B cell (primary cell): ENCODE results near the gene CNPY2. TPM values are rescaled to one million over a fixed set of nuclear protein-coding genes. Genes with fewer than 3 reads are reported as not detected.

Experiments
- ATAC-seq: fragments of 200-7000 bp; cut with Tn5 transposase; one replicate; pipeline ENCODE4 v1.10.0; 2021; ENCODE audit warnings: low read depth, mild to moderate bottlenecking, moderate number of reproducible peaks, moderate library complexity
- CTCF ChIA-PET: fragments of 350-600 bp; sonication (Branson Sonifier 250); formaldehyde crosslinking; loops from one replicate; lab custom pipeline; 2021; ENCODE audit warnings: antibody characterized with exemption, inconsistent platforms; lab: Charles Lee
- POLR2A ChIA-PET: fragments of 350-600 bp; sonication (Branson Sonifier 250); formaldehyde crosslinking; loops from one replicate; lab custom pipeline; 2021; ENCODE audit warnings: antibody characterized with exemption; lab: Charles Lee
- DNase-seq: peaks from one replicate; pipeline ENCODE4 v3.0.0; 2013
- H2AFZ ChIP-seq: 2 replicates; pipeline ENCODE4 v1.6.1; 2012; ENCODE audit warnings: mild to moderate bottlenecking, low read depth, low read length; ENCODE audit not compliant: insufficient read depth, poor library complexity, severe bottlenecking
- H3K27ac ChIP-seq, 2 donors: 1 replicate in 1 of 2; 2 replicates in 1 of 2; pipeline ENCODE4 v1.5.1; 2012 to 2013; ENCODE audit warnings: low read length in 2 of 2, mild to moderate bottlenecking in 2 of 2, moderate library complexity in 1 of 2
- H3K27me3 ChIP-seq, 4 experiments: fragments of 200-600 bp in 1 of 4; sonication (generic) in 1 of 4; replicated peaks in 1 of 4; 1 replicate in 2 of 4; 2 replicates in 2 of 4; pipeline versions ENCODE4 v1.6.1 to v1.7.0; 2013 to 2016; ENCODE audit warnings: low read length in 3 of 4, mild to moderate bottlenecking in 2 of 4, mixed read lengths in 1 of 4, moderate library complexity in 1 of 4; ENCODE audit not compliant: insufficient read depth in 4 of 4, control insufficient read depth in 3 of 4; ENCODE audit errors: control extremely low read depth in 1 of 4
- H3K36me3 ChIP-seq, 2 experiments: replicated peaks in 1 of 2; 1 replicate in 1 of 2; 2 replicates in 1 of 2; pipeline versions ENCODE4 v1.6.1 to v1.7.1; 2013; ENCODE audit warnings: low read length in 1 of 2; ENCODE audit not compliant: insufficient read depth in 2 of 2, control insufficient read depth in 1 of 2; ENCODE audit errors: control extremely low read depth in 1 of 2, extremely low read depth in 1 of 2
- H3K4me1 ChIP-seq, 2 donors: fragments of 200-600 bp in 1 of 2; sonication (generic) in 1 of 2; 1 replicate in 1 of 2; 2 replicates in 1 of 2; pipeline versions ENCODE4 v1.5.1 to v1.6.1; 2013 to 2017; ENCODE audit warnings: low read length in 2 of 2; ENCODE audit not compliant: control insufficient read depth in 2 of 2, insufficient read depth in 2 of 2
- H3K4me2 ChIP-seq: replicated peaks from 2 replicates; pipeline ENCODE3; 2012; ENCODE audit warnings: mild to moderate bottlenecking, low read depth, low read length; ENCODE audit not compliant: poor library complexity, severe bottlenecking
- H3K4me3 ChIP-seq, 5 experiments: fragments of 200-600 bp in 1 of 5; sonication (generic) in 1 of 5; 1 replicate in 3 of 5; 2 replicates in 2 of 5; pipeline versions ENCODE4 v1.5.1 to v1.7.0; 2011 to 2016; ENCODE audit warnings: low read length in 4 of 5, mild to moderate bottlenecking in 4 of 5, low read depth in 2 of 5, control low read depth in 1 of 5, moderate library complexity in 1 of 5; ENCODE audit not compliant: insufficient read depth in 1 of 5; ENCODE audit errors: control extremely low read depth in 1 of 5, extremely low read depth in 1 of 5
- H3K79me2 ChIP-seq: fragments of 200-600 bp; sonication (generic); one replicate; pipeline ENCODE4 v1.6.0; 2016; ENCODE audit warnings: low read length; ENCODE audit not compliant: control insufficient read depth, insufficient read depth
- H3K9ac ChIP-seq: fragments of 200-600 bp; sonication (generic); 2 replicates; pipeline ENCODE4 v1.6.1; 2017; ENCODE audit warnings: mild to moderate bottlenecking, low read length, moderate library complexity
- H3K9me3 ChIP-seq, 3 donors: one replicate each; pipeline versions ENCODE4 v1.6.1 to v1.7.1; 2013; ENCODE audit warnings: low read length in 2 of 3; ENCODE audit not compliant: control insufficient read depth in 2 of 3, insufficient read depth in 1 of 3; ENCODE audit errors: control extremely low read depth in 1 of 3
- H4K20me1 ChIP-seq: 2 replicates; pipeline ENCODE4 v1.6.0; 2012; ENCODE audit warnings: mild to moderate bottlenecking, low read length; ENCODE audit not compliant: insufficient read depth, control insufficient read depth, poor library complexity, severe bottlenecking
- H3K27ac Mint-ChIP-seq: one replicate; pipeline ENCODE4 v1.8.0; 2021; ENCODE audit warnings: mixed read lengths
- H3K27me3 Mint-ChIP-seq: one replicate; pipeline ENCODE4 v1.8.0; 2021; ENCODE audit warnings: mixed read lengths
- H3K4me1 Mint-ChIP-seq: one replicate; pipeline ENCODE4 v1.8.0; 2021; ENCODE audit warnings: mixed read lengths
- H3K4me3 Mint-ChIP-seq: one replicate; pipeline ENCODE4 v1.8.0; 2021; ENCODE audit warnings: mixed read lengths
- H3K9me3 Mint-ChIP-seq: one replicate; pipeline ENCODE4 v1.8.0; 2022; ENCODE audit warnings: mixed read lengths; ENCODE audit not compliant: insufficient read depth
- CTCF ChIP-seq: fragments of 200-600 bp; IDR thresholded peaks from one replicate; pipeline ENCODE4 v1.8.0; 2022; ENCODE audit warnings: antibody characterized with exemption, mild to moderate bottlenecking
- EZH2 ChIP-seq: IDR thresholded peaks from 2 replicates; pipeline ENCODE4 v1.6.1; 2012; ENCODE audit warnings: borderline replicate concordance, low read depth, mild to moderate bottlenecking, moderate library complexity, low read length; ENCODE audit not compliant: insufficient read depth, poor library complexity, severe bottlenecking
- WGBS: methylation state at CpG from one replicate; pipeline ENCODE4 v1.1.5; 2013; ENCODE audit warnings: missing lambda C conversion rate; ENCODE audit not compliant: insufficient coverage; 5-methylcytosine and 5-hydroxymethylcytosine counted together
- intact Hi-C: fragments of 100-400 bp; cut with micrococcal nuclease; formaldehyde crosslinking; loops from one replicate; pipeline ENCODE4 v1.10.0; 2022
- polyA plus RNA-seq: library from polyadenylated mRNA; depleted of rRNA; stranded (reverse); fragments of >200 nt; gene quantifications from 2 replicates; pipeline ENCODE4 v1.2.3, GENCODE V29; 2012
- total RNA-seq, 2 donors: library from RNA; stranded (reverse); fragments of 120-200 nt in 1 of 2; gene quantifications; 1 replicate in 1 of 2; 2 replicates in 1 of 2; pipeline versions ENCODE4 v1.2.3 to v1.2.4, GENCODE V29; 2013 to 2022

Gene CNPY2
- total and polyA plus RNA-seq, 2 donors (not counting 1 experiment from before 2014, with no cell fraction given), result 61.9 to 91.2 TPM

GRCh38 chr12:56333679-56334489 is 18.1 kb upstream of the CNPY2 start, which contains the start of gene PAN2:
Gene PAN2, minus strand, starts transcription at chr12:56334000. Its CDS starts 906 bp downstream, at chr12:56333094.
- Histone ChIP-seq H3K27me3 (no peaks in the 10 kb centered on the region), H3K4me1 (peaks cover 35 to 44% of the 10 kb centered on the region in 2 donors), H3K4me3 (peak within 1 kb of the TSS; percentile 63 to 88 (median 80)), H3K9ac (peak within 1 kb of the TSS; percentile 95), H4K20me1 (no peaks in the 10 kb centered on the region), H3K9me3 (no peaks in the 10 kb centered on the region), H3K4me2 (peak within 1 kb of the TSS; percentile 86), H3K27ac (peak within 1 kb of the TSS; percentile 94 to 100), H2AFZ (peak within 1 kb of the TSS; percentile 93), H3K79me2 (peaks cover 18% of the 10 kb centered on the region), H3K36me3 (no peaks in the 10 kb centered on the region)
- peak within 1 kb of the TSS; percentile 99 for H3K4me3 Mint-ChIP-seq
- peak within 1 kb of the TSS; percentile 100 for H3K27ac Mint-ChIP-seq
- no peaks in the 10 kb centered on the region for H3K27me3 Mint-ChIP-seq
- peaks cover 52% of the 10 kb centered on the region for H3K4me1 Mint-ChIP-seq
- ATAC-seq (peak; percentile 90), DNase-seq (peak; percentile 98)
- intact Hi-C loops, result loop anchor here (1.0 to 2.0 kb wide), 8 partner anchors 18 to 303 kb away; partner anchors contain the start of genes COQ10A, CS, SPRYD4 and STAT2
- ChIA-PET CTCF (interaction anchor here (0.6 to 7.6 kb wide), 7 partner anchors 17 to 352 kb away, joined by 3 to 45 read pairs (median 7); partner anchors contain the start of genes CNPY2 and STAT2), POLR2A (interaction anchor here (0.6 to 2.5 kb wide), 7 partner anchors 8 to 134 kb away, joined by 4 to 24 read pairs (median 10); partner anchors contain the start of genes CNPY2 and STAT2)
- WGBS, result under 1% methylated on average over 32 of the region's 45 CpGs
- no peaks in the 10 kb centered on the region for H3K9me3 Mint-ChIP-seq
- TF ChIP-seq EZH2, result no peak
- TF ChIP-seq CTCF, result peak; percentile 65
